Ovary (tissue), 3 donors: ENCODE data around the gene HIP1.

ENCODE experiments used
- CTCF ChIP-seq, 3 donors: fragments of 450-650 bp in 2 of 3; fragments of 200-600 bp in 1 of 3; IDR thresholded peaks; one replicate each; pipeline versions ENCODE4 v1.5.1 to v1.8.0; 2016 to 2022; ENCODE audit warnings: antibody characterized with exemption in 3 of 3, mild to moderate bottlenecking in 1 of 3
- POLR2A ChIP-seq: fragments of 450-650 bp; IDR thresholded peaks from one replicate; pipeline ENCODE4 v1.6.1; 2017; ENCODE audit warnings: antibody characterized with exemption, mild to moderate bottlenecking, moderate library complexity
- donor health status: DM: no; HTN: no; CAD: no.

- TF ChIP-seq POLR2A, result no peak
- no peak for TF ChIP-seq CTCF (IDR thresholded peaks at IDR 0.05)
These were observed 204.8 kb downstream of the HIP1 start for GRCh38 chr7:75533926-75534325.
